ENCODE measurements around the gene C1QTNF2. TPM values are rescaled to one million over a fixed set of nuclear protein-coding genes. Genes with fewer than 3 reads are reported as not detected.

C1QTNF2 gene
- total and polyA plus RNA-seq, 4 donors, result 0.62 to 3.0 (median 1.6) TPM

- Histone ChIP-seq H3K9ac (ENCODE audit: insufficient read depth in 1 of 2, low read length in 2 of 2) (no peak overlapping the region), H3K9me3 (ENCODE audit: control insufficient read depth in 4 of 4, insufficient read depth in 3 of 4, low read length in 3 of 4) (no peaks in the 10 kb centered on the region), H3K36me3 (ENCODE audit: control insufficient read depth in 4 of 4, insufficient read depth in 4 of 4, low read length in 4 of 4) (peaks cover 0 to 5% (median under 1%) of the 10 kb centered on the region in 4 donors), H3K27me3 (ENCODE audit: control insufficient read depth in 3 of 3, insufficient read depth in 3 of 3, low read length in 2 of 3) (no peaks in the 10 kb centered on the region), H3K27ac (ENCODE audit: low read depth in 1 of 2, low read length in 1 of 2) (no peak overlapping the region), H3K4me1 (ENCODE audit: control insufficient read depth in 5 of 5, insufficient read depth in 5 of 5, low read length in 5 of 5) (peaks cover 0 to 16% (median 6%) of the 10 kb centered on the region in 5 donors), H3K4me3 (no peak overlapping the region)
- DNase-seq (no peak), ATAC-seq (ENCODE audit: insufficient read depth, low FRiP score) (no peak)
- no peak for TF ChIP-seq CTCF (IDR thresholded peaks at IDR 0.05; ENCODE audit: control extremely low read depth, extremely low read depth)
- WGBS, 2 donors, result 83 to 94% methylated on average over 1 of the region's 1 CpG
Observed at GRCh38 chr5:160397492-160397891, 27.1 kb upstream of the C1QTNF2 start.

- TF ChIP-seq CTCF (IDR thresholded peaks at IDR 0.05; ENCODE audit: control extremely low read depth, extremely low read depth), result no peak
Observed at GRCh38 chr5:160395111-160395510, 24.7 kb upstream of the C1QTNF2 start.

GRCh38 chr5:160390787-160391696 lies 20.6 kb upstream of the C1QTNF2 start:
- no peak overlapping the region for H3K27ac ChIP-seq (ENCODE audit: low read depth in 1 of 2, low read length in 1 of 2)
- DNase-seq, result peak in 2 of 3 donors; percentile 52 to 64
- peaks cover 0 to 6% (median 2%) of the 10 kb centered on the region in 4 donors for H3K9me3 ChIP-seq (ENCODE audit: control insufficient read depth in 4 of 4, insufficient read depth in 3 of 4, low read length in 3 of 4)
- no peak for ATAC-seq (ENCODE audit: insufficient read depth, low FRiP score)
- H3K27me3 ChIP-seq (ENCODE audit: control insufficient read depth in 3 of 3, insufficient read depth in 3 of 3, low read length in 2 of 3), result no peaks in the 10 kb centered on the region
- peaks cover 0 to 4% (median under 1%) of the 10 kb centered on the region in 4 donors for H3K36me3 ChIP-seq (ENCODE audit: control insufficient read depth in 4 of 4, insufficient read depth in 4 of 4, low read length in 4 of 4)
- 79 to 83% methylated on average over 8 of the region's 8 CpGs for WGBS, 2 donors
- H3K4me3 ChIP-seq, result no peak overlapping the region
- no peak for TF ChIP-seq CTCF (IDR thresholded peaks at IDR 0.05; ENCODE audit: control extremely low read depth, extremely low read depth)
- no peaks in the 10 kb centered on the region for H3K4me1 ChIP-seq (ENCODE audit: control insufficient read depth in 5 of 5, insufficient read depth in 5 of 5, low read length in 5 of 5)
- no peak overlapping the region for H3K9ac ChIP-seq (ENCODE audit: insufficient read depth in 1 of 2, low read length in 2 of 2)

More at GRCh38 chr5:160395111-160395510, 24.7 kb upstream of the C1QTNF2 start:
- ATAC-seq (ENCODE audit: insufficient read depth, low FRiP score) (no peak), DNase-seq (no peak)
- Histone ChIP-seq H3K4me1 (ENCODE audit: control insufficient read depth in 5 of 5, insufficient read depth in 5 of 5, low read length in 5 of 5) (peaks cover 0 to 11% (median 3%) of the 10 kb centered on the region in 5 donors), H3K4me3 (no peak overlapping the region), H3K9me3 (ENCODE audit: control insufficient read depth in 4 of 4, insufficient read depth in 3 of 4, low read length in 3 of 4) (no peaks in the 10 kb centered on the region), H3K27ac (ENCODE audit: low read depth in 1 of 2, low read length in 1 of 2) (no peak overlapping the region), H3K36me3 (ENCODE audit: control insufficient read depth in 4 of 4, insufficient read depth in 4 of 4, low read length in 4 of 4) (peaks cover 0 to 2% (median 0%) of the 10 kb centered on the region in 4 donors), H3K27me3 (ENCODE audit: control insufficient read depth in 3 of 3, insufficient read depth in 3 of 3, low read length in 2 of 3) (no peaks in the 10 kb centered on the region), H3K9ac (ENCODE audit: insufficient read depth in 1 of 2, low read length in 2 of 2) (no peak overlapping the region)
- WGBS, 2 donors, result 95 to 97% methylated on average over 7 of the region's 7 CpGs

Measured in lung (tissue), 12 donors.